Endodermal cell (in vitro differentiated cells): ENCODE data around the gene PRKCA. TPM values are rescaled to one million over a fixed set of nuclear protein-coding genes. Genes with fewer than 3 reads are reported as not detected.

ENCODE experiments used
- DNase-seq: peaks from one replicate; pipeline ENCODE4 v3.0.0-alpha.2; 2017
- H3K27ac ChIP-seq: 2 replicates; pipeline ENCODE4 v1.5.1; 2013; ENCODE audit warnings: mild to moderate bottlenecking, low read depth, low read length, moderate library complexity
- H3K27me3 ChIP-seq: 2 replicates; pipeline ENCODE4 v1.6.1; 2013; ENCODE audit warnings: mild to moderate bottlenecking, low read length, moderate library complexity; ENCODE audit not compliant: insufficient read depth, control insufficient read depth, poor library complexity, severe bottlenecking
- H3K36me3 ChIP-seq: 2 replicates; pipeline ENCODE4 v1.7.0; 2013; ENCODE audit warnings: mild to moderate bottlenecking, low read length, moderate library complexity; ENCODE audit not compliant: control insufficient read depth, insufficient read depth
- H3K4me1 ChIP-seq: one replicate; pipeline ENCODE4 v1.7.0; 2013; ENCODE audit warnings: low read length; ENCODE audit not compliant: control insufficient read depth, insufficient read depth
- H3K4me3 ChIP-seq: 2 replicates; pipeline ENCODE4 v1.5.1; 2013; ENCODE audit warnings: mild to moderate bottlenecking, low read length, moderate library complexity
- H3K9ac ChIP-seq: 2 replicates; pipeline ENCODE4 v1.6.1; 2013; ENCODE audit warnings: mild to moderate bottlenecking, low read length, moderate library complexity; ENCODE audit not compliant: poor library complexity, severe bottlenecking; ENCODE audit errors: extremely low read depth
- H3K9me3 ChIP-seq: 2 replicates; pipeline ENCODE4 v1.6.1; 2013; ENCODE audit warnings: mild to moderate bottlenecking, low read length, moderate library complexity; ENCODE audit not compliant: control insufficient read depth
- H3K27ac Mint-ChIP-seq: 2 replicates; pipeline ENCODE4 v1.8.0; 2020; ENCODE audit warnings: mixed read lengths
- H3K27me3 Mint-ChIP-seq: 2 replicates; pipeline ENCODE4 v1.8.0; 2021; ENCODE audit warnings: mild to moderate bottlenecking, mixed read lengths; ENCODE audit not compliant: insufficient read depth
- H3K36me3 Mint-ChIP-seq: 2 replicates; pipeline ENCODE4 v1.8.0; 2020; ENCODE audit warnings: low read depth, mixed read lengths
- H3K4me1 Mint-ChIP-seq: 2 replicates; pipeline ENCODE4 v1.8.0; 2020; ENCODE audit warnings: mixed read lengths
- H3K4me3 Mint-ChIP-seq: 2 replicates; pipeline ENCODE4 v1.8.0; 2020; ENCODE audit warnings: mild to moderate bottlenecking, moderate library complexity, mixed read lengths
- H3K9me3 Mint-ChIP-seq: 2 replicates; pipeline ENCODE4 v1.8.0; 2020; ENCODE audit warnings: mild to moderate bottlenecking, mixed read lengths
- CTCF ChIP-seq: fragments of 200-600 bp; sonication (generic); conservative IDR thresholded peaks from 2 replicates; pipeline ENCODE4 v1.5.0; 2021; ENCODE audit warnings: antibody characterized with exemption, mild to moderate bottlenecking
- WGBS, 2 experiments: methylation state at CpG; one replicate each; pipeline versions ENCODE4 v1.1.5 to v1.1.7; 2013; ENCODE audit warnings: missing lambda C conversion rate in 2 of 2, mixed read lengths in 1 of 2; ENCODE audit not compliant: insufficient coverage in 1 of 2, insufficient read length in 1 of 2; 5-methylcytosine and 5-hydroxymethylcytosine counted together
- total RNA-seq, 2 donors: library from RNA; stranded (reverse); fragmentation: NEBNext Ultra II Directional in 1 of 2; extraction: Animal tissue kit (Norgen Biotek cat#: 25700) in 1 of 2; gene quantifications; 2 replicates in 1 of 2; 3 replicates in 1 of 2; pipeline ENCODE4 v1.2.1, GENCODE V29; 2021

PRKCA gene
- total RNA-seq, 2 donors from 2014 or later: 8.7 to 14.6 TPM

DNA sequence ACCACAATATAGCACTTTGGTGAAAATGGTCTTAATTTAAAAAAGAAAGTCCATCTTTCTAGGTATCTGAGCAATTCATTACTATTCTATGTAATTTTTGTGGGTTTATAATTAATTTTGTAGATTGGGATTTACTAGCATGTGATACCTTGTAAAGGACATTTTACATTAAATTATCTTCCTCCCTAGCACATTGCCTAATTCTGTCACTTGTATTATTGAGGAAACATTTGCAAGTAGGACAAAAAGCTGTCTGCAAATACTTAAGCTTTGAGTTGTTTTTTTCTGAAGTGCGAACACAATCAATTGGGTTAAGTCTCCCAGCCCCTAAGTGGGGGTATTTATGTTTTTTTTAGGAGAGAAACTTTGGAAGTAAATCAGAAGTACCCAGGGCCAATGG, 167.0 kb downstream of the PRKCA start:
- H3K4me1 ChIP-seq: peaks cover under 1% of the 10 kb centered on the region
- H3K4me3 ChIP-seq: no peak overlapping the region
- H3K9me3 Mint-ChIP-seq: no peaks in the 10 kb centered on the region
- no peaks in the 10 kb centered on the region for H3K27me3 Mint-ChIP-seq
- H3K36me3 Mint-ChIP-seq: no peaks in the 10 kb centered on the region
- 71 to 83% methylated on average over 1 of the region's 1 CpG for WGBS, 2 experiments
- H3K4me3 Mint-ChIP-seq: no peak overlapping the region
- TF ChIP-seq CTCF: no peak
- H3K36me3 ChIP-seq: no peaks in the 10 kb centered on the region
- peaks cover 46% of the 10 kb centered on the region for H3K4me1 Mint-ChIP-seq
- no peak for DNase-seq
- H3K27me3 ChIP-seq: no peaks in the 10 kb centered on the region
- no peak overlapping the region for H3K27ac Mint-ChIP-seq
- H3K9me3 ChIP-seq: no peaks in the 10 kb centered on the region
- no peak overlapping the region for H3K27ac ChIP-seq
- no peak overlapping the region for H3K9ac ChIP-seq

- Histone ChIP-seq H3K4me1 (peaks cover 3% of the 10 kb centered on the region), H3K27me3 (no peaks in the 10 kb centered on the region), H3K9ac (no peak overlapping the region), H3K9me3 (no peaks in the 10 kb centered on the region), H3K27ac (no peak overlapping the region), H3K4me3 (no peak overlapping the region), H3K36me3 (no peaks in the 10 kb centered on the region)
- Mint-ChIP-seq H3K27me3 (no peaks in the 10 kb centered on the region), H3K4me1 (peaks cover 50% of the 10 kb centered on the region), H3K27ac (no peak overlapping the region), H3K9me3 (no peaks in the 10 kb centered on the region), H3K4me3 (no peak overlapping the region), H3K36me3 (no peaks in the 10 kb centered on the region)
- no peak for DNase-seq
- WGBS, 2 experiments: 86 to 92% methylated on average over 2 to 3 of the region's 4 CpGs
- no peak for TF ChIP-seq CTCF
These were observed 167.5 kb downstream of the PRKCA start for GRCh38 chr17:66469890-66470289.

GRCh38 chr17:66472123-66472522, 169.7 kb downstream of the PRKCA start:
- no peaks in the 10 kb centered on the region for H3K36me3 Mint-ChIP-seq
- WGBS, 2 experiments: 93 to 97% methylated on average over 2 to 4 of the region's 4 CpGs
- H3K27ac Mint-ChIP-seq: no peak overlapping the region
- H3K36me3 ChIP-seq: no peaks in the 10 kb centered on the region
- no peak overlapping the region for H3K4me3 ChIP-seq
- H3K4me1 ChIP-seq: peaks cover 9% of the 10 kb centered on the region
- no peaks in the 10 kb centered on the region for H3K27me3 ChIP-seq
- H3K9me3 ChIP-seq: no peaks in the 10 kb centered on the region
- no peak for DNase-seq
- H3K4me3 Mint-ChIP-seq: no peak overlapping the region
- no peak for TF ChIP-seq CTCF
- H3K9ac ChIP-seq: no peak overlapping the region
- H3K27ac ChIP-seq: no peak overlapping the region
- peaks cover 60% of the 10 kb centered on the region for H3K4me1 Mint-ChIP-seq
- no peaks in the 10 kb centered on the region for H3K9me3 Mint-ChIP-seq
- H3K27me3 Mint-ChIP-seq: no peaks in the 10 kb centered on the region
